Brain microvascular endothelial cell (primary cell): Measurements from ENCODE around the gene GPR137.

Experiments used
- DNase-seq: peaks from one replicate; pipeline ENCODE4 v3.0.0-alpha.2; 2020
- H3K27ac ChIP-seq: fragments of 250-450 bp; sonication (Bioruptor Pico); 2 replicates; pipeline ENCODE4 v1.5.1; 2020; ENCODE audit warnings: mild to moderate bottlenecking, moderate library complexity
- H3K27me3 ChIP-seq: fragments of 250-450 bp; sonication (Bioruptor Pico); replicated peaks from 2 replicates; pipeline ENCODE4 v1.5.1; 2020; ENCODE audit warnings: mild to moderate bottlenecking
- H3K36me3 ChIP-seq: fragments of 250-450 bp; sonication (Bioruptor Pico); replicated peaks from 2 replicates; pipeline ENCODE4 v1.5.1; 2020; ENCODE audit warnings: mild to moderate bottlenecking
- H3K4me3 ChIP-seq: 2 replicates; pipeline ENCODE4 v1.5.1; 2011; ENCODE audit warnings: low read depth, mild to moderate bottlenecking, control low read depth, low read length, moderate library complexity
- CTCF ChIP-seq: IDR thresholded peaks from 2 replicates; pipeline ENCODE4 v1.5.1; 2011; ENCODE audit warnings: low read depth, mild to moderate bottlenecking, moderate library complexity, low read length, control low read depth, inconsistent platforms; ENCODE audit errors: missing control alignments
- in situ Hi-C: cut with HindIII; loops from 2 replicates; pipeline ENCODE4 v1.10.0; 2017; ENCODE audit warnings: low sequenced_read_pairs, low pct_ligation_motif_present

GPR137 gene

DNA sequence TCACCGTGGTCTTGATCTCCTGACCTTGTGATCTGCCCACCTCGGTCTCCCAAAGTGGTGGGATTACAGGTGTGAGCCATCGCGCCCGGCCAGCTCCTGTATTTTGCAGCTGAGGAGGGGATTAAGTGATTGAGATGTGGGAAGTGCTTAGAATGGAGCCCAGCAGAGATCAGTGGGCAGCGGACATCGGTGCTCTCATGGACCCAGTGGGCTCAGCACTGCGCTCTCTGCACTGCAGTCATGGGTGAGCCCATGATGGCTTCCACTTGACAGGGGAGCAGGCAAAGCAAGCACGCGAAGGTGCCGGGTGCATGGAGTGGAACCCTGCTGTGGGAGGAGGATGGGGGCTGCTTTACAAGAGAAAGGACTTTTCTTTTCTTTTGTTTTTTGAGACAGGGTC lies 45.2 kb downstream of the GPR137 start:
- H3K27me3 ChIP-seq = no peaks in the 10 kb centered on the region
- no peak overlapping the region for H3K4me3 ChIP-seq
- in situ Hi-C loops = no loop called here
- TF ChIP-seq CTCF = no peak
- H3K27ac ChIP-seq = no peak overlapping the region
- DNase-seq = no peak
- no peaks in the 10 kb centered on the region for H3K36me3 ChIP-seq

- Histone ChIP-seq H3K27ac (no peak overlapping the region), H3K27me3 (no peaks in the 10 kb centered on the region), H3K36me3 (no peaks in the 10 kb centered on the region), H3K4me3 (no peak overlapping the region)
- TF ChIP-seq CTCF = peak; percentile 84
- in situ Hi-C loops = no loop called here
- peak; percentile 84 for DNase-seq
Measured at GRCh38 chr11:64331569-64332371, 46.1 kb downstream of the GPR137 start.

GRCh38 chr11:64333556-64333955 lies 47.9 kb downstream of the GPR137 start:
- DNase-seq = no peak
- Histone ChIP-seq H3K27me3 (no peaks in the 10 kb centered on the region), H3K27ac (no peak overlapping the region), H3K4me3 (no peak overlapping the region), H3K36me3 (no peaks in the 10 kb centered on the region)
- in situ Hi-C loops = no loop called here
- no peak for TF ChIP-seq CTCF

DNA sequence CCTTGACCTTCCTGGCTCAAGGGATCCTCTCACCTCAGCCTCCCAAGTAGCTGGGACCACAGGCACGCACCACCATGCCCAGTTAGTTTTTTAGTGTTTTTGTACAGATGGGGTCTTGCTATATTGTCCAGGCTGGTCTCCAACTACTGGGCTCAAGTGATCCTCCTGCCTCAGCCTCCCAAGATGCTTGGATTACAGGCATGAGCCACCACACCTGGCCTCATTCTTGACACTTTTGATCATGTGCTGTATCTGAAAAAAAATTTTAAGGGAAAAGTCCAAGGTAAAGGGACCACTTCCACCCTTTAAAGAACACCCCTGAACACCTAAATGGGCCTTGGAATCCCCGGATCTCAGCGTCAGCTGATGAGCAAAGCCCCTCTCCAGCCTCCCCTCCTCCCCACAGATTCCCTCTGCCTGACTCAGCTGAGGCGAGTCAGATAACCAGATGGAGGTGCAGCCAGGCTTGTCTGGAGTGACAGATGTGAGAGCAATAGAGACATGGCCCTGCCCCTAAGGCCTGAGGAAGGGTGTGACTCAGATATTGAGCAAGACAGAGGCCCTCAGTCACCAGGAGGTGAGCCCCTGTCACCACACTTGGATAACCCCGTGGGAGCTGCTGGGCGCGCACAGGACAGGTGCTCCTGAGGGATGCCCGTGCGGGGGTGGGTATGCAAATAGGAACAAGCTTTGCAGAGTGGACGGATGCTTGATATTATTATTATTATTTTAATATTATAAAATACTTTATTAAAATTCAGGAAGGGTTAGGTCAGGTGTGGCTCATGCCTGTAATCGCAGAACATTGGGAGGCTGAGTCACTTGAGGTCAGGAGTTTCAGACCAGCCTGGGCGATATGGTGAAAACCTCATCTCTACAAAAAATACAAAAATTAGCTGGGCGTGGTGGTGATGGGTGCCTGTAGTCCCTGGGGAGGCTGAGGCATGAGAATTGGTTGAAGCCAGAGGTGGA lies 49.4 kb downstream of the GPR137 start:
- Histone ChIP-seq H3K27me3 (no peaks in the 10 kb centered on the region), H3K36me3 (no peaks in the 10 kb centered on the region), H3K4me3 (no peak overlapping the region), H3K27ac (no peak overlapping the region)
- TF ChIP-seq CTCF = no peak
- in situ Hi-C loops = no loop called here
- DNase-seq = peak; percentile 92

DNA sequence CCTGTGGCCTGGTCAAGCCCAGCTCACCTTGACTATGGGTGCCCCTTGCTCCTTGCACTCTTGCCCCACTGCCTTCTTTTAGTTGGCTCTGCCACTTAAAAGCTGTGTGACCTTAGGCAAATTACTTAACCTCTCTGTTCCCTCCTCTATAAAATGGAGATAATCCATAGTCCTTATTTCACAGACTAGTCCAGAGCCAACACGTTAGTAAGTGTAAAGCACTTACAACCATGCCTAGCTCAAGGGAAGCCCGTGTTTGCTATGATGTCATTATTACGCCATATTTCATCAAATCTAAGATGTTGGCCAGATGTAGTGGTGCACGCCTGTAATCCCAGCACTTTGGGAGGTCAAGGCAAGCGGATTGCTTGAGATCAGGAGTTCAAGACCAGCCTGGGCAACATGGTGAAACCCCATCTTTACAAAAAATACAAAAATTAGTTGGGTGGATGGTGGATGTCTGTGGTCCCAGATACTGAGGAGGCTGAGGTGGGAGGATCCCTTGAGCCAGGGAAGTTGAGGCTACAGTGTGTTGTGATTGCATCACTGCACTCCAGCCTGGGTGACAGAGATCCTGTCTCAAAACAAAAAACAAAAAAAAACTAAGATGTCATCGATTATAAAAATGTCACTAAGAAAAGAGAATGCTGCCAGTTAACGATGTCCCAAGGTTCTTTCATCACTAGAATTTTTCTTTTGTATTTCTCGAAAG lies 52.0 kb downstream of the GPR137 start:
- Histone ChIP-seq H3K36me3 (no peaks in the 10 kb centered on the region), H3K27me3 (no peaks in the 10 kb centered on the region), H3K27ac (no peak overlapping the region), H3K4me3 (no peak overlapping the region)
- in situ Hi-C loops = no loop called here
- no peak for DNase-seq
- no peak for TF ChIP-seq CTCF
